HepG2 (cell line): ENCODE data around the gene BMP8B. TPM values are rescaled to one million over a fixed set of nuclear protein-coding genes. Genes with fewer than 3 reads are reported as not detected.

Experiments
- ATAC-seq: fragments of 200-7000 bp; cut with Tn5 transposase; 3 replicates; pipeline ENCODE4 v1.9.1; 2020; ENCODE audit warnings: mild to moderate bottlenecking, moderate library complexity
- BruUV-seq: library from RNA; stranded (reverse); fragments of 400-500 nt; replicated peaks from 2 replicates; lab custom pipeline; 2021; lab: Mats Ljungman, UMichigan
- CTCF ChIA-PET: fragments of 300-600 bp; formaldehyde crosslinking; extraction: SDS; loops from one replicate; lab custom pipeline; 2021; ENCODE audit warnings: low total read pairs, inconsistent platforms, low intra/inter-chr PET ratio; lab: Yijun Ruan, JAX
- POLR2A ChIA-PET: fragments of 350-600 bp; sonication (Branson Sonifier 250); formaldehyde crosslinking; loops from one replicate; lab custom pipeline; 2020; ENCODE audit warnings: antibody characterized with exemption, inconsistent platforms; lab: Yijun Ruan, JAX
- DNase-seq: peaks from one replicate; pipeline ENCODE4 v3.0.0-alpha.2; 2015; ENCODE audit warnings: low spot score
- FAIRE-seq: peaks from 3 replicates; lab custom pipeline; 2011; peaks lifted over from hg19 to GRCh38; lab: Jason Lieb, UNC
- H2AFZ ChIP-seq: one replicate; pipeline ENCODE4 v1.6.1; 2011; ENCODE audit warnings: low read length, inconsistent platforms
- H3K27ac ChIP-seq: fragments of 300-600 bp; 3 replicates; pipeline ENCODE4 v1.8.0; 2011; ENCODE audit warnings: mixed run types, mild to moderate bottlenecking, mixed read lengths, low read length, inconsistent platforms; ENCODE audit not compliant: insufficient read depth; ENCODE audit errors: extremely low read length
- H3K27me3 ChIP-seq, 2 experiments: fragments of 200-600 bp in 1 of 2; 2 replicates in 1 of 2; 3 replicates in 1 of 2; pipeline versions ENCODE4 v1.6.0 to v1.8.0; 2011; ENCODE audit warnings: low read length in 2 of 2, mild to moderate bottlenecking in 2 of 2, moderate library complexity in 2 of 2, inconsistent platforms in 1 of 2; ENCODE audit not compliant: insufficient read depth in 2 of 2, control insufficient read depth in 1 of 2
- H3K36me3 ChIP-seq, 2 experiments: fragments of 200-600 bp in 1 of 2; replicated peaks in 1 of 2; 2 replicates in 1 of 2; 3 replicates in 1 of 2; pipeline versions ENCODE4 v1.5.1 to v1.8.0; 2011; ENCODE audit warnings: low read length in 2 of 2, inconsistent platforms in 1 of 2; ENCODE audit not compliant: insufficient read depth in 2 of 2, control insufficient read depth in 1 of 2
- H3K4me1 ChIP-seq: 2 replicates; pipeline ENCODE4 v1.5.1; 2012; ENCODE audit warnings: low read length, inconsistent platforms; ENCODE audit not compliant: insufficient read depth
- H3K4me2 ChIP-seq: 2 replicates; pipeline ENCODE4 v1.6.0; 2011; ENCODE audit warnings: low read depth, low read length, inconsistent platforms
- H3K4me3 ChIP-seq, 3 experiments: fragments of 200-600 bp in 1 of 3; sonication (generic), shearing (Covaris generic) in 1 of 3; replicated peaks in 1 of 3; 2 replicates each; pipeline ENCODE4 v1.5.1; 2011 to 2016; ENCODE audit warnings: low read length in 3 of 3, inconsistent platforms in 2 of 3, low read depth in 2 of 3, mild to moderate bottlenecking in 2 of 3, control low read depth in 1 of 3, mixed read lengths in 1 of 3; ENCODE audit not compliant: insufficient read depth in 1 of 3
- H3K79me2 ChIP-seq: one replicate; pipeline ENCODE4 v1.6.1; 2011; ENCODE audit warnings: low read length, inconsistent platforms; ENCODE audit not compliant: insufficient read depth
- H3K9ac ChIP-seq: 2 replicates; pipeline ENCODE4 v1.6.0; 2011; ENCODE audit warnings: mild to moderate bottlenecking, low read depth, low read length, inconsistent platforms; ENCODE audit not compliant: insufficient read depth
- H3K9me3 ChIP-seq: 2 replicates; pipeline ENCODE4 v1.5.1; 2012; ENCODE audit warnings: mild to moderate bottlenecking, low read length
- H4K20me1 ChIP-seq: 2 replicates; pipeline ENCODE4 v1.6.0; 2011; ENCODE audit warnings: inconsistent platforms, mild to moderate bottlenecking, low read length, moderate library complexity; ENCODE audit not compliant: insufficient read depth
- FOXM1 ChIP-seq: sonication (generic); formaldehyde crosslinking; IDR thresholded peaks from 2 replicates; pipeline ENCODE4 v1.5.0; 2020; ENCODE audit warnings: missing genetic modification reagents
- JDP2 ChIP-seq: sonication (generic); formaldehyde crosslinking; IDR thresholded peaks from 2 replicates; pipeline ENCODE4 v1.8.1; 2022; ENCODE audit warnings: missing genetic modification reagents, borderline replicate concordance
- MAZ ChIP-seq, 2 experiments: sonication (generic) in 1 of 2; formaldehyde crosslinking in 1 of 2; IDR thresholded peaks; 2 replicates each; pipeline versions ENCODE4 v1.5.0 to v1.6.1; 2012 to 2020; ENCODE audit warnings: low read depth in 2 of 2, mild to moderate bottlenecking in 2 of 2, borderline replicate concordance in 1 of 2, improper control_type of control experiment in 1 of 2, low read length in 1 of 2, missing genetic modification reagents in 1 of 2, moderate library complexity in 1 of 2
- MTF2 ChIP-seq: sonication (generic); formaldehyde crosslinking; IDR thresholded peaks from 2 replicates; pipeline ENCODE4 v1.5.0; 2020; ENCODE audit warnings: missing genetic modification reagents, borderline replicate concordance
- RXRB ChIP-seq: IDR thresholded peaks from 2 replicates; pipeline ENCODE4 v1.6.1; 2016; ENCODE audit warnings: borderline replicate concordance, missing genetic modification reagents, missing compliant biosample characterization
- TIGD3 ChIP-seq: sonication (generic); formaldehyde crosslinking; IDR thresholded peaks from 2 replicates; pipeline ENCODE4 v1.5.1; 2020; ENCODE audit warnings: mild to moderate bottlenecking, missing genetic modification reagents, borderline replicate concordance
- ZNF12 ChIP-seq: sonication (generic); formaldehyde crosslinking; IDR thresholded peaks from 2 replicates; pipeline ENCODE4 v1.5.0; 2020; ENCODE audit warnings: missing genetic modification reagents
- ZNF710 ChIP-seq: sonication (generic); formaldehyde crosslinking; IDR thresholded peaks from 2 replicates; pipeline ENCODE4 v1.5.0; 2020; ENCODE audit warnings: mild to moderate bottlenecking, missing genetic modification reagents, borderline replicate concordance
- ZNF841 ChIP-seq: sonication (generic); formaldehyde crosslinking; IDR thresholded peaks from 2 replicates; pipeline ENCODE4 v1.8.1; 2023; ENCODE audit warnings: missing genetic modification reagents, borderline replicate concordance
- WGBS: methylation state at CpG from one replicate; pipeline ENCODE4 v1.1.6; 2017; ENCODE audit warnings: low lambda C conversion rate; 5-methylcytosine and 5-hydroxymethylcytosine counted together
- in situ Hi-C: cut with HindIII; loops from 2 replicates; pipeline ENCODE4 v1.10.0; 2017; ENCODE audit warnings: low pct_unique_long_range_greater_than_20kb; ENCODE audit not compliant: extremely low pct_ligation_motif_present
- intact Hi-C: fragments of 100-400 bp; cut with micrococcal nuclease; formaldehyde crosslinking; loops from one replicate; pipeline ENCODE4 v1.10.0; 2022; ENCODE audit not compliant: unreplicated experiment
- polyA plus RNA-seq, 8 experiments: library from polyadenylated mRNA; depleted of rRNA in 3 of 8; stranded (reverse) in 7 of 8; unstranded in 1 of 8; fragments of >200 nt; fragmentation: Illumina TruSeq in 4 of 8; extraction: Trizol in 4 of 8; gene quantifications; 2 replicates each; pipeline versions ENCODE4 v1.2.1 to v1.2.3, GENCODE V29; 2011 to 2016; ENCODE audit warnings: low read depth in 4 of 8, missing spikeins in 1 of 8, mixed read lengths in 1 of 8; ENCODE audit not compliant: insufficient read depth in 1 of 8
- total RNA-seq, 5 experiments: library from RNA; depleted of rRNA; stranded (reverse); fragments of >200 nt; fragmentation: Illumina TruSeq; extraction: Trizol; gene quantifications; 2 replicates each; pipeline ENCODE4 v1.2.3, GENCODE V29; 2016; ENCODE audit warnings: low read depth in 1 of 5
- TF ChIP-seq, protein P1 (sequence below): sonication (generic); formaldehyde crosslinking; IDR thresholded peaks from 2 replicates; pipeline ENCODE4 v1.8.0; 2022; ENCODE audit warnings: missing genetic modification reagents, mild to moderate bottlenecking, moderate library complexity, borderline replicate concordance
- TF ChIP-seq, protein P2 (sequence below): sonication (generic); formaldehyde crosslinking; IDR thresholded peaks from 2 replicates; pipeline ENCODE4 v1.4.0; 2020; ENCODE audit warnings: missing genetic modification reagents
- TF ChIP-seq, protein P3 (sequence below): IDR thresholded peaks from 2 replicates; pipeline ENCODE4 v1.6.1; 2016; ENCODE audit warnings: mild to moderate bottlenecking

The BMP8B gene
- total and polyA plus RNA-seq, 2 of the 13 experiments (the other 11 are each of a cell fraction or from before 2014, with no cell fraction given), result 0.29 to 0.41 TPM

DNA sequence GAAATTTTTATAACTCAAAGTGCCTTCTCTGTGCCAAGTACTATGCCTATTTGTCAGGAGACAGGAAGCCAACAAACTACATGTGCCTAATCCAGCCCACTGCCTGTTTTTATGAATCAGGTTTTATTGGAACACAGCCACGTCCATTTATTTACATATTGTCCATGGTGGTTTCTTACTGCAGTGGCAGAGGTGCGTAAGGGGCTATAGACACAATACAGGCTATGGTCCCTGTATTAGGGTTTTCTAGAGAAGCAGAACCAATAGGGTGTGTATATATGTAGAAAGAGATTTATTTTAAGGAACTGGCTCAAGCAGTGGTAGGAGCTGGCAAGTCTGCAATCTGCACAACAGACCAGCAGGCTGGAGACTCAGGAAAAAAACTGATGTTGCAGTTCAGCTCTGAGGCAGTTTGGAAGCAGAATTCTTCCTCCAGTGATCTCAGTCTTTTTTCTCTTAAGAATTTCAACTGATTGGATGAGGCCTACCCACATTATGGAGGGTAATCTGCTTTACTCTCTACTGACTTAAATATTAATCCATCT is 34.6 kb downstream of the BMP8B start:
- BruUV-seq, result no TSS peak
- Histone ChIP-seq H3K79me2 (no peaks in the 10 kb centered on the region), H4K20me1 (no peaks in the 10 kb centered on the region), H3K4me3 (no peak overlapping the region), H3K9me3 (no peaks in the 10 kb centered on the region), H3K27me3 (no peaks in the 10 kb centered on the region), H3K27ac (no peak overlapping the region), H3K4me1 (no peaks in the 10 kb centered on the region), H2AFZ (no peak overlapping the region), H3K4me2 (no peak overlapping the region), H3K36me3 (peaks cover 4 to 44% of the 10 kb centered on the region in 2 experiments; a peak in 4 of 5 replicates), H3K9ac (no peak overlapping the region)
- ChIA-PET POLR2A (no interaction called here), CTCF (no interaction called here)
- intact Hi-C loops, result no loop called here
- in situ Hi-C loops, result no loop called here
- 73% methylated on average over 2 of the region's 2 CpGs for WGBS
- FAIRE-seq (no peak), DNase-seq (no peak), ATAC-seq (no peak)
- TF ChIP-seq JDP2, result no peak
- no peak for TF ChIP-seq FOXM1 (CRISPR knock-in tag)
- no peak for TF ChIP-seq RXRB (CRISPR knock-in tag)
- TF ChIP-seq TIGD3, result no peak
- TF ChIP-seq, protein P1, sequence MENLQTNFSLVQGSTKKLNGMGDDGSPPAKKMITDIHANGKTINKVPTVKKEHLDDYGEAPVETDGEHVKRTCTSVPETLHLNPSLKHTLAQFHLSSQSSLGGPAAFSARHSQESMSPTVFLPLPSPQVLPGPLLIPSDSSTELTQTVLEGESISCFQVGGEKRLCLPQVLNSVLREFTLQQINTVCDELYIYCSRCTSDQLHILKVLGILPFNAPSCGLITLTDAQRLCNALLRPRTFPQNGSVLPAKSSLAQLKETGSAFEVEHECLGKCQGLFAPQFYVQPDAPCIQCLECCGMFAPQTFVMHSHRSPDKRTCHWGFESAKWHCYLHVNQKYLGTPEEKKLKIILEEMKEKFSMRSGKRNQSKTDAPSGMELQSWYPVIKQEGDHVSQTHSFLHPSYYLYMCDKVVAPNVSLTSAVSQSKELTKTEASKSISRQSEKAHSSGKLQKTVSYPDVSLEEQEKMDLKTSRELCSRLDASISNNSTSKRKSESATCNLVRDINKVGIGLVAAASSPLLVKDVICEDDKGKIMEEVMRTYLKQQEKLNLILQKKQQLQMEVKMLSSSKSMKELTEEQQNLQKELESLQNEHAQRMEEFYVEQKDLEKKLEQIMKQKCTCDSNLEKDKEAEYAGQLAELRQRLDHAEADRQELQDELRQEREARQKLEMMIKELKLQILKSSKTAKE (CRISPR knock-in tag), result no peak
- TF ChIP-seq MTF2 (CRISPR knock-in tag), result no peak
- TF ChIP-seq ZNF12 (CRISPR knock-in tag), result no peak
- TF ChIP-seq, protein P2, sequence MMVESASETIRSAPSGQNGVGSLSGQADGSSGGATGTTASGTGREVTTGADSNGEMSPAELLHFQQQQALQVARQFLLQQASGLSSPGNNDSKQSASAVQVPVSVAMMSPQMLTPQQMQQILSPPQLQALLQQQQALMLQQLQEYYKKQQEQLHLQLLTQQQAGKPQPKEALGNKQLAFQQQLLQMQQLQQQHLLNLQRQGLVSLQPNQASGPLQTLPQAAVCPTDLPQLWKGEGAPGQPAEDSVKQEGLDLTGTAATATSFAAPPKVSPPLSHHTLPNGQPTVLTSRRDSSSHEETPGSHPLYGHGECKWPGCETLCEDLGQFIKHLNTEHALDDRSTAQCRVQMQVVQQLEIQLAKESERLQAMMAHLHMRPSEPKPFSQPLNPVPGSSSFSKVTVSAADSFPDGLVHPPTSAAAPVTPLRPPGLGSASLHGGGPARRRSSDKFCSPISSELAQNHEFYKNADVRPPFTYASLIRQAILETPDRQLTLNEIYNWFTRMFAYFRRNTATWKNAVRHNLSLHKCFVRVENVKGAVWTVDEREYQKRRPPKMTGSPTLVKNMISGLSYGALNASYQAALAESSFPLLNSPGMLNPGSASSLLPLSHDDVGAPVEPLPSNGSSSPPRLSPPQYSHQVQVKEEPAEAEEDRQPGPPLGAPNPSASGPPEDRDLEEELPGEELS (CRISPR knock-in tag), result no peak
- TF ChIP-seq, protein P3, sequence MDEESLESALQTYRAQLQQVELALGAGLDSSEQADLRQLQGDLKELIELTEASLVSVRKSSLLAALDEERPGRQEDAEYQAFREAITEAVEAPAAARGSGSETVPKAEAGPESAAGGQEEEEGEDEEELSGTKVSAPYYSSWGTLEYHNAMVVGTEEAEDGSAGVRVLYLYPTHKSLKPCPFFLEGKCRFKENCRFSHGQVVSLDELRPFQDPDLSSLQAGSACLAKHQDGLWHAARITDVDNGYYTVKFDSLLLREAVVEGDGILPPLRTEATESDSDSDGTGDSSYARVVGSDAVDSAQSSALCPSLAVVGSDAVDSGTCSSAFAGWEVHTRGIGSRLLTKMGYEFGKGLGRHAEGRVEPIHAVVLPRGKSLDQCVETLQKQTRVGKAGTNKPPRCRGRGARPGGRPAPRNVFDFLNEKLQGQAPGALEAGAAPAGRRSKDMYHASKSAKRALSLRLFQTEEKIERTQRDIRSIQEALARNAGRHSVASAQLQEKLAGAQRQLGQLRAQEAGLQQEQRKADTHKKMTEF (CRISPR knock-in tag), result no peak
- no peak for TF ChIP-seq ZNF841 (CRISPR knock-in tag)
- TF ChIP-seq MAZ (IDR thresholded peaks at IDR 0.05; ENCODE audit: borderline replicate concordance, low read depth, low read length), result no peak
- no peak for TF ChIP-seq MAZ (CRISPR knock-in tag; IDR thresholded peaks at IDR 0.05; ENCODE audit: low read depth)
- no peak for TF ChIP-seq ZNF710 (CRISPR knock-in tag)
